Fibroblast of villous mesenchyme (primary cell): ENCODE results near the gene H2AZ2. TPM values are rescaled to one million over a fixed set of nuclear protein-coding genes. Genes with fewer than 3 reads are reported as not detected.
"Not testable (repeated sequence)": the region's sequence is repeated elsewhere in the genome, so short reads cannot be mapped to it uniquely, and the experiment has no call there.

ENCODE experiments used
- DNase-seq: peaks from one replicate; pipeline ENCODE4 v3.0.0-alpha.2; 2010; ENCODE audit warnings: low read depth
- H3K4me3 ChIP-seq: 2 replicates; pipeline ENCODE4 v1.5.1; 2011; ENCODE audit warnings: low read depth, mild to moderate bottlenecking, low read length
- CTCF ChIP-seq: IDR thresholded peaks from 2 replicates; pipeline ENCODE4 v1.5.1; 2012; ENCODE audit warnings: low read depth, mild to moderate bottlenecking, low read length; ENCODE audit not compliant: insufficient read depth
- total RNA-seq: library from RNA; depleted of rRNA; stranded (reverse); fragments of >200 nt; gene quantifications from 2 replicates; pipeline ENCODE4 v1.2.3, GENCODE V29; 2012

H2AZ2 gene
- total RNA-seq, 1 donor = 111 TPM

GRCh38 chr7:44808914-44809393, 38.9 kb downstream of the H2AZ2 start:
- TF ChIP-seq CTCF = no peak
- DNase-seq = no peak
- no peak overlapping the region for H3K4me3 ChIP-seq

GRCh38 chr7:44805950-44806349, 41.9 kb downstream of the H2AZ2 start:
- no peak for TF ChIP-seq CTCF
- H3K4me3 ChIP-seq = no peak overlapping the region
- DNase-seq = no peak

GRCh38 chr7:44803828-44804519, 43.9 kb downstream of the H2AZ2 start:
- H3K4me3 ChIP-seq, DNase-seq: not testable (repeated sequence)

GRCh38 chr7:44802418-44803025, 45.4 kb downstream of the H2AZ2 start:
- TF ChIP-seq CTCF = no peak
- no peak for DNase-seq
- H3K4me3 ChIP-seq = no peak overlapping the region

GRCh38 chr7:44801890-44802289, 46.0 kb downstream of the H2AZ2 start:
- no peak for DNase-seq
- TF ChIP-seq CTCF = no peak
- no peak overlapping the region for H3K4me3 ChIP-seq

- TF ChIP-seq CTCF = no peak
- no peak for DNase-seq
- H3K4me3 ChIP-seq = no peak overlapping the region
These were observed 47.9 kb downstream of the H2AZ2 start for GRCh38 chr7:44799939-44800338.

GRCh38 chr7:44798649-44799305, 49.1 kb downstream of the H2AZ2 start:
- peak overlapping the region; percentile 75 for H3K4me3 ChIP-seq
- no peak for DNase-seq
- TF ChIP-seq CTCF = no peak
